Hepatocyte (in vitro differentiated cells): ENCODE measurements around the gene TCF7L1.

Experiments
- EZH2 ChIP-seq: fragments of 200-600 bp; sonication (generic); IDR thresholded peaks from 2 replicates; pipeline ENCODE4 v1.6.1; 2016; ENCODE audit warnings: antibody characterized with exemption, mild to moderate bottlenecking, borderline replicate concordance
- EZH2phosphoT487 ChIP-seq: fragments of 200-600 bp; sonication (generic); IDR thresholded peaks from one replicate; pipeline ENCODE4 v1.6.1; 2018; ENCODE audit warnings: antibody characterized with exemption, mild to moderate bottlenecking, low read depth, moderate library complexity; ENCODE audit not compliant: unreplicated experiment, severe bottlenecking
- TF ChIP-seq, protein P1 (sequence below): fragments of 200-600 bp; sonication (generic); IDR thresholded peaks from 2 replicates; pipeline ENCODE4 v1.5.1; 2016; ENCODE audit warnings: antibody characterized with exemption, mild to moderate bottlenecking; ENCODE audit not compliant: poor library complexity

DNA sequence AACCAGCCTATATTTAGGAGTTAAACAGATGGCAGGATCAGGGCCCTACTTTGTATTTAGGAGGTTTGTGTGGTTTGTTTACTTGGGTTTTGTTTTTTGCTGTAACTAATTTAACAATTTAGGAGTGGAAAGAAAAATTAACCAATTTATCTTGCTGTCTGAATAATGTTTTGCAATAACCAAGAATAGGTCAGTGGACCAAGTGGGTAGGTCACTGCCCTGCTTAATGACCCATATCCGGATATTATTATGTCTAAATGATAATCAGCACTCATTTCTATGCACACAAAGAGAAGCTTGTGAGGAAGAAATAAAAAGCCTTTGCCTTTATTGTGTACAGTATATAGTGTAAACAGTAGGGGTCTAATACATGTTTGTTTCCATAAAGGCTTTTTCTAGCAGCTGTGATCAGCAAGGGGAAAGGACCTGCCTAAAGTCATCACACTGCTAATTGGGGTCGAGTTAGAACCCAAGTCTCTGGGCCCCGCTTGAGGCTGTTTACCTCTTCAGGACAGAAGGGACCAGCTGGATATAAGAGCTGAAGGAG is 118.0 kb downstream of the TCF7L1 start:
- TF ChIP-seq, protein P1, sequence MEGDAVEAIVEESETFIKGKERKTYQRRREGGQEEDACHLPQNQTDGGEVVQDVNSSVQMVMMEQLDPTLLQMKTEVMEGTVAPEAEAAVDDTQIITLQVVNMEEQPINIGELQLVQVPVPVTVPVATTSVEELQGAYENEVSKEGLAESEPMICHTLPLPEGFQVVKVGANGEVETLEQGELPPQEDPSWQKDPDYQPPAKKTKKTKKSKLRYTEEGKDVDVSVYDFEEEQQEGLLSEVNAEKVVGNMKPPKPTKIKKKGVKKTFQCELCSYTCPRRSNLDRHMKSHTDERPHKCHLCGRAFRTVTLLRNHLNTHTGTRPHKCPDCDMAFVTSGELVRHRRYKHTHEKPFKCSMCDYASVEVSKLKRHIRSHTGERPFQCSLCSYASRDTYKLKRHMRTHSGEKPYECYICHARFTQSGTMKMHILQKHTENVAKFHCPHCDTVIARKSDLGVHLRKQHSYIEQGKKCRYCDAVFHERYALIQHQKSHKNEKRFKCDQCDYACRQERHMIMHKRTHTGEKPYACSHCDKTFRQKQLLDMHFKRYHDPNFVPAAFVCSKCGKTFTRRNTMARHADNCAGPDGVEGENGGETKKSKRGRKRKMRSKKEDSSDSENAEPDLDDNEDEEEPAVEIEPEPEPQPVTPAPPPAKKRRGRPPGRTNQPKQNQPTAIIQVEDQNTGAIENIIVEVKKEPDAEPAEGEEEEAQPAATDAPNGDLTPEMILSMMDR, result no peak
- TF ChIP-seq EZH2 (no peak), EZH2phosphoT487 (no peak)
